H1 (cell line): ENCODE measurements around the gene EPN2. TPM values are rescaled to one million over a fixed set of nuclear protein-coding genes. Genes with fewer than 3 reads are reported as not detected.

ENCODE experiments used
- CTCF ChIA-PET: fragments of 300-600 bp; sonication (Branson Sonifier 250); formaldehyde crosslinking; loops from one replicate; lab custom pipeline; 2021; ENCODE audit not compliant: partially characterized antibody; lab: Charles Lee
- POLR2A ChIA-PET: fragments of 300-600 bp; sonication (Branson Sonifier 250); formaldehyde crosslinking; loops from one replicate; lab custom pipeline; 2021; ENCODE audit warnings: inconsistent platforms; ENCODE audit not compliant: partially characterized antibody; lab: Charles Lee
- DNase-seq, 2 experiments: peaks; one replicate each; pipeline versions ENCODE4 v3.0.0 to v3.0.0-alpha.2; 2010 to 2022; ENCODE audit warnings: low spot score in 2 of 2, low read depth in 1 of 2, mixed read lengths in 1 of 2
- FAIRE-seq: peaks from 2 replicates; lab custom pipeline; 2011; peaks lifted over from hg19 to GRCh38; lab: Jason Lieb, UNC
- H2AFZ ChIP-seq: 2 replicates; pipeline ENCODE4 v1.8.1; 2012; ENCODE audit warnings: low read length, inconsistent platforms
- H2AK5ac ChIP-seq: 2 replicates; pipeline ENCODE4 v1.6.1; 2013; ENCODE audit warnings: low read depth, low read length
- H2BK120ac ChIP-seq: replicated peaks from 2 replicates; pipeline ENCODE3; 2013; ENCODE audit warnings: low read depth, low read length, inconsistent platforms
- H2BK12ac ChIP-seq: 2 replicates; pipeline ENCODE4 v1.6.1; 2013; ENCODE audit warnings: low read depth, low read length
- H2BK15ac ChIP-seq: 2 replicates; pipeline ENCODE4 v1.6.1; 2013; ENCODE audit warnings: low read length
- H2BK20ac ChIP-seq: 2 replicates; pipeline ENCODE4 v1.6.1; 2013; ENCODE audit warnings: low read length
- H2BK5ac ChIP-seq: 2 replicates; pipeline ENCODE4 v1.6.1; 2013; ENCODE audit warnings: low read depth, low read length
- H3K14ac ChIP-seq: 2 replicates; pipeline ENCODE4 v1.6.1; 2013; ENCODE audit warnings: inconsistent platforms; ENCODE audit not compliant: insufficient read length
- H3K18ac ChIP-seq: 2 replicates; pipeline ENCODE4 v1.6.1; 2013; ENCODE audit warnings: low read length; ENCODE audit errors: extremely low read depth
- H3K23ac ChIP-seq: 2 replicates; pipeline ENCODE4 v1.6.1; 2013; ENCODE audit warnings: inconsistent platforms; ENCODE audit not compliant: insufficient read length
- H3K23me2 ChIP-seq: 2 replicates; pipeline ENCODE4 v1.6.1; 2013; ENCODE audit warnings: low read depth, low read length
- H3K27ac ChIP-seq: 2 replicates; pipeline ENCODE4 v1.6.1; 2011; ENCODE audit warnings: low read depth, low read length, inconsistent platforms
- H3K27me3 ChIP-seq, 4 experiments: replicated peaks in 1 of 4; 1 replicate in 1 of 4; 2 replicates in 3 of 4; pipeline versions ENCODE4 v1.6.1 to v1.8.1; 2011 to 2013; ENCODE audit warnings: low read length in 3 of 4, mild to moderate bottlenecking in 3 of 4, inconsistent platforms in 2 of 4, mixed read lengths in 2 of 4, moderate library complexity in 1 of 4; ENCODE audit not compliant: control insufficient read depth in 3 of 4, insufficient read depth in 3 of 4; ENCODE audit errors: extremely low read depth in 1 of 4
- H3K36me3 ChIP-seq, 4 experiments: 2 replicates each; pipeline versions ENCODE4 v1.6.1 to v1.8.1; 2011 to 2013; ENCODE audit warnings: mild to moderate bottlenecking in 4 of 4, low read length in 3 of 4, moderate library complexity in 2 of 4, control low read depth in 1 of 4, inconsistent platforms in 1 of 4; ENCODE audit not compliant: insufficient read depth in 4 of 4, control insufficient read depth in 2 of 4
- H3K4ac ChIP-seq: replicated peaks from 2 replicates; pipeline ENCODE3; 2013; ENCODE audit warnings: low read length, low read depth, mixed read lengths, inconsistent platforms; ENCODE audit not compliant: insufficient read length
- H3K4me1 ChIP-seq, 4 experiments: replicated peaks in 1 of 4; 1 replicate in 1 of 4; 2 replicates in 3 of 4; pipeline versions ENCODE4 v1.6.1 to v1.8.1; 2011 to 2013; ENCODE audit warnings: low read length in 3 of 4, inconsistent platforms in 2 of 4, mixed read lengths in 1 of 4; ENCODE audit not compliant: insufficient read depth in 4 of 4, control insufficient read depth in 3 of 4
- H3K4me2 ChIP-seq, 2 experiments: 2 replicates each; pipeline versions ENCODE4 v1.6.1 to v1.8.1; 2011 to 2013; ENCODE audit warnings: low read depth in 2 of 2, low read length in 2 of 2, control low read depth in 1 of 2, inconsistent platforms in 1 of 2, mild to moderate bottlenecking in 1 of 2; ENCODE audit not compliant: insufficient read depth in 1 of 2
- H3K4me3 ChIP-seq, 4 experiments: fragments of 200-600, 300-600 bp in 1 of 4; sonication (generic), shearing (Covaris generic), sonication (Bioruptor Twin) in 1 of 4; 2 replicates each; pipeline versions ENCODE4 v1.5.1 to v1.8.1; 2011 to 2016; ENCODE audit warnings: low read length in 4 of 4, low read depth in 3 of 4, control low read depth in 2 of 4, inconsistent platforms in 2 of 4, mild to moderate bottlenecking in 2 of 4, mixed read lengths in 1 of 4, moderate library complexity in 1 of 4; ENCODE audit not compliant: insufficient read depth in 2 of 4; ENCODE audit errors: extremely low read depth in 1 of 4
- H3K56ac ChIP-seq: replicated peaks from 2 replicates; pipeline ENCODE3; 2013; ENCODE audit warnings: low read depth, mild to moderate bottlenecking, mixed read lengths, low read length, inconsistent platforms; ENCODE audit not compliant: insufficient read length
- H3K79me1 ChIP-seq: 2 replicates; pipeline ENCODE4 v1.6.1; 2013; ENCODE audit warnings: low read depth, low read length, control low read depth
- H3K79me2 ChIP-seq, 2 experiments: 2 replicates each; pipeline versions ENCODE4 v1.6.1 to v1.8.1; 2012 to 2013; ENCODE audit warnings: low read length in 2 of 2, mild to moderate bottlenecking in 2 of 2, inconsistent platforms in 1 of 2; ENCODE audit not compliant: insufficient read depth in 2 of 2, control insufficient read depth in 1 of 2
- H3K9ac ChIP-seq, 4 experiments: replicated peaks in 1 of 4; 1 replicate in 1 of 4; 2 replicates in 3 of 4; pipeline versions ENCODE4 v1.6.1 to v1.8.1; 2011 to 2013; ENCODE audit warnings: low read depth in 3 of 4, low read length in 3 of 4, control low read depth in 2 of 4, mild to moderate bottlenecking in 2 of 4, moderate library complexity in 2 of 4, inconsistent platforms in 1 of 4; ENCODE audit errors: extremely low read depth in 1 of 4
- H3K9me3 ChIP-seq, 2 experiments: 2 replicates each; pipeline versions ENCODE4 v1.6.1 to v1.8.1; 2012 to 2013; ENCODE audit warnings: mild to moderate bottlenecking in 2 of 2, moderate library complexity in 2 of 2, control low read depth in 1 of 2, inconsistent platforms in 1 of 2, low read depth in 1 of 2, low read length in 1 of 2, mixed read lengths in 1 of 2; ENCODE audit not compliant: insufficient read depth in 2 of 2
- H4K20me1 ChIP-seq, 2 experiments: replicated peaks in 1 of 2; 2 replicates each; pipeline versions ENCODE3 to v1.8.1; 2011 to 2013; ENCODE audit warnings: inconsistent platforms in 2 of 2, low read length in 2 of 2, mild to moderate bottlenecking in 1 of 2; ENCODE audit not compliant: insufficient read depth in 2 of 2, control insufficient read depth in 1 of 2
- H4K5ac ChIP-seq: 2 replicates; pipeline ENCODE4 v1.6.1; 2013; ENCODE audit warnings: low read length, low read depth, mixed read lengths, inconsistent platforms; ENCODE audit not compliant: insufficient read length
- H4K8ac ChIP-seq: 2 replicates; pipeline ENCODE4 v1.8.0; 2013; ENCODE audit warnings: mild to moderate bottlenecking, moderate library complexity, low read length, inconsistent platforms; ENCODE audit not compliant: insufficient read depth; ENCODE audit errors: extremely low read depth
- H4K91ac ChIP-seq: replicated peaks from 2 replicates; pipeline ENCODE3; 2013; ENCODE audit warnings: low read length, mixed read lengths, inconsistent platforms; ENCODE audit not compliant: insufficient read length
- CHD2 ChIP-seq: IDR thresholded peaks from 2 replicates; pipeline ENCODE4 v1.6.1; 2012; ENCODE audit warnings: low read length, improper control_type of control experiment
- CTBP2 ChIP-seq: IDR thresholded peaks from 2 replicates; pipeline ENCODE4 v1.7.0; 2011; ENCODE audit warnings: borderline replicate concordance, mild to moderate bottlenecking, moderate library complexity, mixed read lengths, low read length; ENCODE audit not compliant: insufficient read depth, insufficient read length
- HDAC6 ChIP-seq: IDR thresholded peaks from one replicate; pipeline ENCODE4 v1.7.1; 2012; ENCODE audit warnings: low read depth, mild to moderate bottlenecking, inconsistent platforms, low read length, moderate library complexity
- polyA plus RNA-seq, 7 experiments: library from polyadenylated mRNA; depleted of rRNA in 3 of 7; stranded (reverse) in 5 of 7; unstranded in 2 of 7; fragments of >200 nt in 5 of 7; fragments of 200-250 nt in 2 of 7; gene quantifications; 1 replicate in 5 of 7; 2 replicates in 1 of 7; 4 replicates in 1 of 7; pipeline versions ENCODE4 v1.2.1 to v1.2.3, GENCODE V29; 2011 to 2013; ENCODE audit warnings: missing spikeins in 2 of 7, mixed read lengths in 2 of 7
- total RNA-seq: library from RNA; stranded (reverse); fragmentation: NEBNext Ultra II Directional; extraction: Animal tissue kit (Norgen Biotek cat#: 25700); gene quantifications from 2 replicates; pipeline ENCODE4 v1.2.1, GENCODE V29; 2021

EPN2 gene
- total and polyA plus RNA-seq, 2 of the 8 experiments (the other 6 are each of a cell fraction or from before 2014, with no cell fraction given), result 28.7 to 55.8 TPM

- TF ChIP-seq HDAC6, result no peak
- no peak for TF ChIP-seq CTBP2
- TF ChIP-seq CHD2, result no peak
- TF ChIP-seq, all 59 proteins: peak for 0
- DNase-seq (no peak), FAIRE-seq (no peak)
- Histone ChIP-seq H2BK20ac (no peak overlapping the region), H2BK12ac (no peak overlapping the region), H3K18ac (no peak overlapping the region), H2AK5ac (no peak overlapping the region; the same call in 1 of the 2 replicates), H2BK15ac (no peak overlapping the region), H2AFZ (no peak overlapping the region), H3K14ac (no peak overlapping the region), H4K20me1 (peaks cover 18 to 26% of the 10 kb centered on the region in 2 experiments), H3K27ac (no peak overlapping the region), H3K9me3 (peaks cover 0 to 4% of the 10 kb centered on the region in 2 experiments; a peak in 1 of 4 replicates), H3K4me1 (peaks cover 0 to 8% (median under 1%) of the 10 kb centered on the region in 4 experiments; a peak in 3 of 7 replicates), H3K79me2 (peaks cover 3 to 80% of the 10 kb centered on the region in 2 experiments), H2BK5ac (no peak overlapping the region), H3K23me2 (peaks cover 2% of the 10 kb centered on the region; the same call in 1 of the 2 replicates), H3K79me1 (peaks cover 17% of the 10 kb centered on the region), H3K36me3 (no peaks in the 10 kb centered on the region; a peak in 1 of 8 replicates), H4K5ac (no peak overlapping the region), H3K4me2 (peak overlapping the region in 1 of 2 experiments; percentile 37; a peak in 1 of 4 replicates), H2BK120ac (no peak overlapping the region), H3K27me3 (no peaks in the 10 kb centered on the region), H3K4ac (no peak overlapping the region), H4K8ac (peak overlapping the region; percentile 58; the same call in 1 of the 2 replicates), H4K91ac (no peak overlapping the region), H3K56ac (no peak overlapping the region), H3K23ac (no peak overlapping the region), H3K4me3 (no peak overlapping the region), H3K9ac (no peak overlapping the region)
- ChIA-PET CTCF (interaction anchor here (0.7 to 3.5 kb wide), 6 partner anchors 15 to 511 kb away, joined by 3 to 22 read pairs (median 4); no protein-coding TSS in a partner anchor), POLR2A (interaction anchor here (1.6 kb wide), 1 partner anchor 31 kb away, joined by 5 read pairs; no protein-coding TSS in a partner anchor)
Measured at GRCh38 chr17:19255279-19255678, 18.1 kb downstream of the EPN2 start.
